A673 (cell line): Measurements from ENCODE around the gene MYO18A.
A peak's percentile ranks its signal among the peaks of the same experiment; 100 is the strongest.

ENCODE experiments used
- EZH2 ChIP-seq: fragments of 200-600 bp; sonication (generic); IDR thresholded peaks from 2 replicates; pipeline ENCODE4 v1.6.1; 2017; ENCODE audit warnings: borderline replicate concordance, low read depth, mild to moderate bottlenecking, mixed read lengths, antibody characterized with exemption, low read length; ENCODE audit not compliant: poor library complexity, severe bottlenecking
- TF ChIP-seq, protein P1 (sequence below): fragments of 300-800, 200-600 bp; sonication (generic); conservative IDR thresholded peaks from 2 replicates; pipeline ENCODE4 v1.5.1; 2017; ENCODE audit warnings: low read depth, mild to moderate bottlenecking, antibody characterized with exemption, low read length, moderate library complexity, mixed read lengths

DNA sequence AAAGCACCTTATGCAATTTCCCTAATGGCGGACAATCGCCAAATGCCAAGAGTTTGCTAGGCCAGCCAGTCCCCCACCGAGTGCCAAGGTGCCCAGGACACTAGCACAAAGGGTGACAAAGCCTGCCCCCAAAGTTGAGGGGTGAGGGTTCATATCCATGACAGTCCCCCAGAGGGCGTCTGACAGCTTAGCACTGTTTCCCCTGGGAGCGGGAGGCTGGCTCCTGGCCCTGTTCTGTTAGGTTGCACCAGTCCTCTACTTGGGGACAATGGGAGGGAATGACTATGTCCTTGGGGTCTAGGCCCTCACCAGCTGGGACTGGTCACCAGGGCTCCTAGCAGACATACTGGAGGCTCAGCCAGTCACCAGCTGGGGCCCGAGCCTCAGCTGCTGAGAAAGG is 66.9 kb downstream of the MYO18A start:
- TF ChIP-seq, protein P1, sequence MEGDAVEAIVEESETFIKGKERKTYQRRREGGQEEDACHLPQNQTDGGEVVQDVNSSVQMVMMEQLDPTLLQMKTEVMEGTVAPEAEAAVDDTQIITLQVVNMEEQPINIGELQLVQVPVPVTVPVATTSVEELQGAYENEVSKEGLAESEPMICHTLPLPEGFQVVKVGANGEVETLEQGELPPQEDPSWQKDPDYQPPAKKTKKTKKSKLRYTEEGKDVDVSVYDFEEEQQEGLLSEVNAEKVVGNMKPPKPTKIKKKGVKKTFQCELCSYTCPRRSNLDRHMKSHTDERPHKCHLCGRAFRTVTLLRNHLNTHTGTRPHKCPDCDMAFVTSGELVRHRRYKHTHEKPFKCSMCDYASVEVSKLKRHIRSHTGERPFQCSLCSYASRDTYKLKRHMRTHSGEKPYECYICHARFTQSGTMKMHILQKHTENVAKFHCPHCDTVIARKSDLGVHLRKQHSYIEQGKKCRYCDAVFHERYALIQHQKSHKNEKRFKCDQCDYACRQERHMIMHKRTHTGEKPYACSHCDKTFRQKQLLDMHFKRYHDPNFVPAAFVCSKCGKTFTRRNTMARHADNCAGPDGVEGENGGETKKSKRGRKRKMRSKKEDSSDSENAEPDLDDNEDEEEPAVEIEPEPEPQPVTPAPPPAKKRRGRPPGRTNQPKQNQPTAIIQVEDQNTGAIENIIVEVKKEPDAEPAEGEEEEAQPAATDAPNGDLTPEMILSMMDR = peak; percentile 34; the same call in 1 of the 2 replicates
- no peak for TF ChIP-seq EZH2
